AG04449 (cell line): ENCODE results near the gene MCRIP2.
"Not testable (repeated sequence)": the region's sequence is repeated elsewhere in the genome, so short reads cannot be mapped to it uniquely, and the experiment has no call there.

Experiments
- CTCF ChIA-PET: fragments of 350-600 bp; formaldehyde crosslinking; extraction: SDS; loops from one replicate; lab custom pipeline; 2021; ENCODE audit warnings: antibody characterized with exemption; lab: Yijun Ruan, JAX
- POLR2A ChIA-PET: fragments of 400-600, 350-600 bp; formaldehyde crosslinking; extraction: SDS; loops from one replicate; lab custom pipeline; 2020; ENCODE audit warnings: antibody characterized with exemption, inconsistent platforms; lab: Yijun Ruan, JAX
- DNase-seq: peaks from one replicate; pipeline ENCODE4 v3.0.0-alpha.2; 2010; ENCODE audit warnings: low read depth, low spot score
- H3K4me3 ChIP-seq: 2 replicates; pipeline ENCODE4 v1.5.1; 2011; ENCODE audit warnings: low read depth, mild to moderate bottlenecking, control low read depth, low read length
- TF ChIP-seq, protein P1 (sequence below): IDR thresholded peaks from one replicate; pipeline ENCODE4 v1.5.1; 2011; ENCODE audit warnings: mild to moderate bottlenecking, moderate library complexity, low read length, control low read depth, inconsistent platforms; ENCODE audit not compliant: insufficient read depth; ENCODE audit errors: missing control alignments

Gene MCRIP2

GRCh38 chr16:595094-595528 lies 46.5 kb upstream of the MCRIP2 start:
- CTCF ChIA-PET, result no interaction called here

DNA sequence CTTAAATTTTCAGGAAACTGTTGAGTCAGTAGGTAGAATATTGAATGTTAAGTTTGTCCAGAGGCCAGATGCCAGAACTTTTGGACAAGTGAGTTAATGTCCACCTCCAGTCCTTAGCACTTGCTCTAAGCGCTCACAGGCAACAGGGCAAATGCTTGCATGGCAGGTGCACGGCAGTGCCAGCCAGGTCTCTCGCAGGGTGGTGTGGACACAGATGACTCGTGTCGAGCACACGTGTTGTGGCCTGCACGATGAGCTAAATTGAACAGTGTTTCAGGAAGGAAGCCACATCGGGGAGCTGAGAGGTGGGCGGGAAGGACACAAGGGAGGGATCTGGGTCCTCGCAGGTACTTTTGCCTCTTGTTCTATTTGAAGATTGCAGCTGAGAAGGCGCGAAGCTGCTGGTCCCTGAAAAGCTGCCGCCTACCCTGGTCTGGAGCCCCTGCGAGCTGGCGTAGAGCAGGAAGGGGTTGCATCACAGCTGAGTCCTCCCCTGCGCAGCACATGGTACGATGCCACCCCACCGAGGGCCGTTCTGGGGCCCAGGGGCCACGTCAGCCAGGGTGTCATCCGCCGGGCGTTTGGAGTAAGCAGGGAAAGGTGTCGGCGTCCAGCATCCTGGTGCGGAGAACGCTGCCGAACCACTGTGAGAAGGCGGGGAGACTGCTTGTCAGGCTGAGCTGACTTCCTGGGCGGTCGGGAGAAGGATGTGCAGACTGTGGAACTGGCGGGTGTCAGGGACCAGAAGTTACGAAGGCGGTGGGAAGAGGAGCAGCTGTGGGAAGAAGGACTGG lies 45.5 kb upstream of the MCRIP2 start:
- no peak for DNase-seq
- POLR2A ChIA-PET, result no interaction called here
- TF ChIP-seq, protein P1, sequence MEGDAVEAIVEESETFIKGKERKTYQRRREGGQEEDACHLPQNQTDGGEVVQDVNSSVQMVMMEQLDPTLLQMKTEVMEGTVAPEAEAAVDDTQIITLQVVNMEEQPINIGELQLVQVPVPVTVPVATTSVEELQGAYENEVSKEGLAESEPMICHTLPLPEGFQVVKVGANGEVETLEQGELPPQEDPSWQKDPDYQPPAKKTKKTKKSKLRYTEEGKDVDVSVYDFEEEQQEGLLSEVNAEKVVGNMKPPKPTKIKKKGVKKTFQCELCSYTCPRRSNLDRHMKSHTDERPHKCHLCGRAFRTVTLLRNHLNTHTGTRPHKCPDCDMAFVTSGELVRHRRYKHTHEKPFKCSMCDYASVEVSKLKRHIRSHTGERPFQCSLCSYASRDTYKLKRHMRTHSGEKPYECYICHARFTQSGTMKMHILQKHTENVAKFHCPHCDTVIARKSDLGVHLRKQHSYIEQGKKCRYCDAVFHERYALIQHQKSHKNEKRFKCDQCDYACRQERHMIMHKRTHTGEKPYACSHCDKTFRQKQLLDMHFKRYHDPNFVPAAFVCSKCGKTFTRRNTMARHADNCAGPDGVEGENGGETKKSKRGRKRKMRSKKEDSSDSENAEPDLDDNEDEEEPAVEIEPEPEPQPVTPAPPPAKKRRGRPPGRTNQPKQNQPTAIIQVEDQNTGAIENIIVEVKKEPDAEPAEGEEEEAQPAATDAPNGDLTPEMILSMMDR, result no peak
- no peak overlapping the region for H3K4me3 ChIP-seq
- CTCF ChIA-PET, result interaction anchor here (1.0 kb wide), 1 partner anchor 17 kb away, joined by 4 read pairs; no protein-coding TSS in a partner anchor

More at GRCh38 chr16:595094-595528, 46.5 kb upstream of the MCRIP2 start:
- no peak overlapping the region for H3K4me3 ChIP-seq
- no peak for DNase-seq
- POLR2A ChIA-PET, result interaction anchor here (0.6 kb wide), 1 partner anchor 26 kb away, joined by 3 read pairs; no protein-coding TSS in a partner anchor
- TF ChIP-seq, protein P1, result no peak

DNA sequence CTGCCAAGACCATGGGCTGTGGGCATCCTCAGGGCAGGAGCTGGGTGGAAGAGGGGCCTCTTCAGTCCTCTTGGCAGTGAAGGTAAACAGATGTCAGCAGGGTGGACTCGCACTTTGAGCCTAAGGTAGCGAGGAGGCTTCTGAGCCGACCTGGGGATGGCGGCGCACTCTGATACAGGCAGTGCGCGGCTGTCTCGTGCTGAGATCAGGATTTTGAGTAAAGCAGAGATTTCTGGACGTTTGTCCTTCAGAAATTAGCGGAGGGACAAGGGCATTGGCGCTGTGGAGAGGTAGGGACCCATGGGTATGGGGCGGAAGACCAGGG lies 44.9 kb upstream of the MCRIP2 start:
- no peak for DNase-seq
- CTCF ChIA-PET, result interaction anchor here (1.0 kb wide), 1 partner anchor 17 kb away, joined by 4 read pairs; no protein-coding TSS in a partner anchor
- POLR2A ChIA-PET, result no interaction called here
- TF ChIP-seq, protein P1, result no peak
- H3K4me3 ChIP-seq, result no peak overlapping the region

GRCh38 chr16:597655-598054 lies 44.0 kb upstream of the MCRIP2 start:
- DNase-seq, POLR2A ChIA-PET, CTCF ChIA-PET, H3K4me3 ChIP-seq: not testable (repeated sequence)

- ChIA-PET CTCF (no interaction called here), POLR2A (interaction anchor here (1.3 kb wide), 1 partner anchor 28 kb away, joined by 3 read pairs; no protein-coding TSS in a partner anchor)
- TF ChIP-seq, protein P1, result no peak
- H3K4me3 ChIP-seq, result no peak overlapping the region
- DNase-seq, result no peak
These were observed 42.5 kb upstream of the MCRIP2 start for GRCh38 chr16:598823-599739.

DNA sequence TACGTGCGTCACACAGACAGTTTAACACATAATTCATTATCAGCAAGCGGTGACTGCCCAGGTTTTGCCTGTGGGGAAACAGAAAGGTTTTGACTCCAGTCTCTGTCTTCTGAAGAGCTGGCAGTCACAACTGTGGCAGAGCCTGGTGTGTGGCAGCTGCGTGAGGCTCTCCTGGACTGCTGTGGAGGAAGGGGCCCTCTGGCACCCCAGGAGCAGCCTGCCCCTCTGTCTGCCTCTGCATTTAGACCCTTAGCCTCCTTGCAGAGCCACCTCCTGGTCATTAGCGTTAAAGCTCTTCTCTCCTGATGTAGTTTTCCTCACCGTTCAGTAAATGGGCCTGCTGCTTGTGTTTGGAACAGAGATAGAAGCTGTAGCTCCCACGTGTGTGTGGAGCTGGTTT lies 40.8 kb upstream of the MCRIP2 start:
- DNase-seq, result no peak
- H3K4me3 ChIP-seq, result no peak overlapping the region
- TF ChIP-seq, protein P1, result no peak
- ChIA-PET CTCF (interaction anchor here (1.4 to 2.1 kb wide), 2 partner anchors 8 to 67 kb away, joined by 5 read pairs; partner anchors contain the start of gene RHOT2), POLR2A (interaction anchor here (0.5 kb wide), 1 partner anchor 161 kb away, joined by 3 read pairs; no protein-coding TSS in a partner anchor)
